GM19023 (cell line): ENCODE results near the gene CD163.
"Not testable (repeated sequence)": the region's sequence is repeated elsewhere in the genome, so short reads cannot be mapped to it uniquely, and the experiment has no call there.

Source experiments
- ATAC-seq: cut with Tn5 transposase; IDR thresholded peaks from one replicate; pipeline ENCODE4 v1.9.1; 2021; ENCODE audit warnings: mild to moderate bottlenecking, moderate library complexity; ENCODE audit not compliant: unreplicated experiment

Gene CD163

DNA sequence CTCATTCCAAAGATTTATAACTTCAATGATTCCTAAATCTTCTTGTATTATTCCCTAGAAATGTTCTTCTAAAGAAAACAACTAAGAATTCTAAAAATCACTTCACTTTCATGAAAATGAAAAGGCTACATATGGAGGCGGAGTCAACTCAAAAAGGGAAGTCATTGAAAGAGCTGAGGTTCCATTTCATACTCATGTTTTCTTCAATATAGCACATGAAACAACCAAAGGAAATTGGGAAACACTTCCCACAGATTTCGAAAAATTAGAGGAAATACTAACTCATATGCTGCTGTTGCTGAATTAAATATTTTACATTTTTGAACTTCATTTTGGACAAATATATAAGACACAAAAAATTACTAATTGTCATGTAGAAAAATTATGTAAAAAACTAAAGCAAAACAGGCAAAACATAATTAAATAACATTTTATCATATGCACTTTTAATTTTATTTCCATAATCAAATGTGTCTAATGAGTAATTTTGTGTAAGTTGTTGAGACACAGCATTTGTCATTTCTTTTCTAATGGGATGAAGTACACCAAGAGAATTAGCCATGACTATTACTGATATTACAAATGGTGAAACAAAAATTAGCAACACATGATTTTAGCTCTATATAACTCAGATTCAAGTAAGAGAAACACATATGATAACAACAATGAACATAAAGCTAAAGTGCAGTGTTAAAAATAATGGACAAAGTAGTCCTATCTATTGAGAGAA lies at the start of gene CD163:
Gene CD163 (minus strand): TSS at position 92 of the 730 bp plus-strand sequence. CDS start 87 bp downstream, at position 5.
- ATAC-seq = no peak

DNA sequence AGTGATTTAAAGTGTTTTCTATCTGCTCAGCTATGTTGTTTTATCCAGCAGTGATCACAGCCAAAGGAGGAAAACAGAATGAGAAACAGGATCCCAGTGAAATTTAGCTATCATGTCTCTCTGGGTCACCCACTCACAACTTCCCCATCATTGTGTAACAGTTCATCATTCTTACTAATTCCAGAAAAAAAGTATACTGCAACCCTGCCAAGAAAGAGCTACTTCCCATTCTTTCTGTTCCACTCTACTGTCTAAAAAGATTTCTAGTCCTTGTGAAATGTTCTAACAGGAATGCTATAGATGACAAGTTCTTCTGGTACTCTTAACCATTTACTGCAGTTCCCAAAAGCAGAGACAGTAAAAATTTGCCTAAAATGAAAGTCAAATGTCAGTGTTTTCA lies 39.2 kb upstream of the CD163 start:
- no peak for ATAC-seq

DNA sequence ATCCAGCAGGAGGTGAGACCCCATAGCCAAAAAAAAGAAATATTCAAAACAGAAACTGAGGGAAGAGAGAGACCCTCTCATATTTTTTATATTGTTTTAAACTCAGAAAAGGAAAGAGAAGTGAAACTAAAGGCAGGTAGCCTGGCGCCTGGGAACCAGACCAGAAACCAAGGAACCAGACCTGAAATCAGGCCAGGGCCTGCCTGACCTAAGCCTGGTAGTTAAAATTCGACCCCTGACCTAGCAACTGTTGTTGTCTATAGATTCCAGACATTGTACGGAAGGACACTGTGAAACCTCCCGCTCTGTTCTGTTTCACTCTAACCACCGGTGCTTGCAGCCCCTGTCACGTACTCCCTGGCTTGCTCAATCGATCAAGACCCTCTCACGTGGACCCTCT lies 38.5 kb upstream of the CD163 start:
- no peak for ATAC-seq

DNA sequence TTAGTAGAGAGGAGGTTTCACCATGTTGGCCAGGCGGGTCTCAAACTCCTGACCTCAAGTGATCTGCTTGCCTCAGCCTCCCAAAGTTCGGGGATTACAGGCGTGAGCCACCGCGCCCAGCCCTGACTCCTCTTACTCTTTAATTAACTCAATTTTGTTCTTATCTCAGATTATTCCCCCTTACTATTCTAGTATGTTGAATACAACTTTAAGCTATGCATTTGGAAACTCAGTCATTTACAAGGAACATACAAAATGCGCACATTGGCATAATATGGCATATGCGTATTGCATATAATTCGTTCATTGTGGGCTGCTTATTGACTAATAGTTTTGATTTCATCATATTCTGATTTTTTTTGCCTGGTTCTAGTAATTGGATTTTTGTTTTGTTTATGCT lies 10.8 kb upstream of the CD163 start:
- no peak for ATAC-seq

DNA sequence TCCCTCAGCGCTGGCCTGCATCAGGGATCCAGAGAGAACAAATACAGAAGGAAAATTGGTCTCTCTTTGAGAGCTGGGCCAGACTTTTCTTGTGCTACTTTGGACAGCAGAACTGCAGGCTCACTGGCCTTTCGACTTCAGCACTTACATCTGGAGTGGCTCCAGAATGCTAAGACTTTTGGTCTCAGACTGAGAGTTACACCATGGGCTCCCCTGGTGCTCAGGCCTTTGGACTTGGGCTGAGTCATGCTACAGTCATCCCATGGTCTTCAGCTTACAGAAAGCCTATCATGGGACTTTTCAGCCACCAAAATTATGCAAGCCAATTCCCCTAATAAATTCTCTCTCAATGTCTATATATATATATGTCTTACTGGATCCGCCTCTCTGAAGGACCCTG lies 9.0 kb upstream of the CD163 start:
- ATAC-seq = no peak

DNA sequence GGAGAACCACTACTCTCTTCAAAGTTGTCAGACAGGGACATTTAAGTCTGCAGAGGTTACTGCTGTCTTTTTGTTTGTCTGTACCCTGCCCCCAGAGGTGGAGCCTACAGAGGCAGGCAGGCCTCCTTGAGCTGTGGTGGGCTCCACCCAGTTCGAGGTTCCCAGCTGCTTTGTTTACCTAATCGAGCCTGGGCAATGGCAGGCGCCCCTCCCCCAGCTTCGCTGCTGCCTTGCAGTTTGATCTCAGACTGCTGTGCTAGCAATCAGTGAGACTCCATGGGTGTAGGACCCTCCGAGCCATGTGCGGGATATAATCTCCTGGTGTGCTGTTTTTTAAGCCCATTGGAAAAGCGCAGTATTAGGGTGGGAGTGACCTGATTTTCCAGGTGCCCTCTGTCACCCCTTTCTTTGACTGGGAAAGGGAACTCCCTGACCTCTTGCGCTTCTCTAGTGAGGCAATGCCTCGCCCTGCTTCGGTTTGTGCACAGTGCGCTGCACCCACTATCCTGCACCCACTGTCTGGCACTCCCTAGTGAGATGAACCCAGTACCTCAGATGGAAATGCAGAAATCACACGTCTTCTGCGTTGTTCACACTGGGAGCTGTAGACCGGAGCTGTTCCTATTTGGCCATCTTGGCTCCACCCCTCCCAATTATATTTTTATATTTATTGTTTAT lies 6.4 kb upstream of the CD163 start:
- ATAC-seq = not testable (repeated sequence)

DNA sequence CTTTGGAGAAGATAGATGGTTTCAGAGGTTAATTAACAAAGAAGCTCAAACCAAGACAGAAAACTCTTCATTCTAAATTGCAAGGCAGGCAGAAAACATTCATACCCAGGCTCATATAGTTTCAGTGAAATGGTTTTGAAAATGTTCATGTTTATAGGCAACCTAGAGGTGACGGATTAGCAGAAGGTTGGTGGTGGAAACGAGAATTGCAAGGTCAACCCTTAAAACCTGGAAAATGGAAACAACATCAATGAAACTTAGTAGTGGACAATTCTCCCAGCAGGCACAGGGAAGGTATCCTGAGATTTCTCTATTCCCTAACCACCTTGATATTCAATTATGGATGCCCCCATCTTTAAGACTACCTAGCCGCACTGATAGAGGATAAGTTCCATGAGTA lies 965 bp downstream of the CD163 start:
- no peak for ATAC-seq

DNA sequence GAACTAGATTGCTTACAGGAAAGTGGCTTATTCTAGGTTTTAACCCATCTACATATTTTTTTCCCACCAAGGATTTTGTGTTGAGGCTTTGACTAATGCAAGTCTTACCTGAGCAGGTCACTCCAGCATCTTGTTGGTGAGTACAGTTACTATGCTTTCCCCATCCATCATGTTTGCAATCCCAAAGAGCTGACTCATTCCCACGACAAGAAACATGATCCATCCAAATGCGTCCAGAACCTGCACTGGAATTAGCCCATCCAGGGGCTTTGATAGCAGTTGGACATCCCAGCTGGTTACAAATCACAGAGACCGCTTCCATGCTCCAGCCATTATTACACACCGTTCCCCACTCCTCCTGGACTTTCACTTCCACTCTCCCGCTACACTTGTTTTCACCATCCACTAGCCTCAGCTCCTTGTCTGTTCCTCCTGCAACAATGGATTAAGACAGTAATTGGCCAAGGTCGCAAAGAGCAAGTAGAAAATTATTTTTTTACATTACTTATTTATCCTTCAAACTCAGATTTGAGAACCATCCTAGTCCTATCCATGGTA lies 2.5 kb downstream of the CD163 start:
- ATAC-seq = no peak

DNA sequence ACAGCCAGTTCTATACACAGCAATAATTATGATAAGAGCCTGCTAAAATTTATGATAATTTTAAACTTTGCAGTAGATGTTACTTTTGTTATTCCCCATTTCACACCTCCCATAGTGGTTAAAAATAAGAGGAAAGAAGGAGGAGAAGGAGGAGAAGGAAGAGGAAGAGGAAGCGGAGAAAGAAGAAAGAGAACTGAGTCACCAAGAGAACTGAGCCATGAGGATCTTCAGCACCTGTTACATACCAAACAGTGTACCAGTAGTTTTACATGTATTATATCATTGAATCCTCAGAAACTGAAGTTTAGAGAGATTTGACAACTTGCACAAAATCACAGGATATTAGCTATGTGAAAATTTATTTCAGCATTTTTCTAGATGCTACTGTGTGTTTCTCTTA lies 3.9 kb downstream of the CD163 start:
- ATAC-seq = no peak

DNA sequence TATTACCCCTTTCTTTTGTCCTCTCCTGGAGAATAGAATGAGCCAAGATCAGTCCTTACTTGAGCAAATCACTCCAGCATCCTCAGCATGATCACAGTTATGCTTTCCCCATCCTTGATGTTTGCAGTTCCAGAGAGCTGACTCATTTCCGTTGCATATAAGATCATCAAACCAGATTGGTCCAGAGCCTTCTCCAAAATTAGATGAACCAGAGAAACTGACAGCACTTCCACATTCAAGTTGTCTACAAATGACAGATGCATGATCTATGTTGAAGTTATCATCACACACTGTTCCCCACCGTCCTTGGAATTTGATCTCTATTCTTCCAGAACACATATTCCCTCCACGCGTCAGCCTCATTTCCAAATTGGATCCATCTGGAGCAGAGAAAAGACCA lies 4.8 kb downstream of the CD163 start:
- no peak for ATAC-seq

DNA sequence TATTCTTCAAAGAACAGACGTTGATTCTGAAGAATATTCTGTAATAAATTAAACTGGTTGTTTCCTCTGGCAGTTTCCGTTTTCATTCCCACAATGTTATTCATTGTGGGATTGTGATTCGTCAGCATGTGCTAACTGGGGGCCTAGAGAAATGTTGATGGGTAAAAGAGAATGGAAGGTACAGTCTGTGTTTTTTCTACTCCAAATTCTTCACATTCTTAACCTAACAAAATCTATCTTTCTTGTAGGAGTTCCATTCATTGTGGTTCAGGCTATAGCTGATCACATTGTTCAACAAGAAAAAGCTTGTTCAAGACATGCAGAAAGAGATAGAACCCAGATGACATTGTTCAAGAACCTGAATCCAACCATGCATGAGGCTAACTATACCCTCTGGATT lies 5.9 kb downstream of the CD163 start:
- ATAC-seq = no peak

DNA sequence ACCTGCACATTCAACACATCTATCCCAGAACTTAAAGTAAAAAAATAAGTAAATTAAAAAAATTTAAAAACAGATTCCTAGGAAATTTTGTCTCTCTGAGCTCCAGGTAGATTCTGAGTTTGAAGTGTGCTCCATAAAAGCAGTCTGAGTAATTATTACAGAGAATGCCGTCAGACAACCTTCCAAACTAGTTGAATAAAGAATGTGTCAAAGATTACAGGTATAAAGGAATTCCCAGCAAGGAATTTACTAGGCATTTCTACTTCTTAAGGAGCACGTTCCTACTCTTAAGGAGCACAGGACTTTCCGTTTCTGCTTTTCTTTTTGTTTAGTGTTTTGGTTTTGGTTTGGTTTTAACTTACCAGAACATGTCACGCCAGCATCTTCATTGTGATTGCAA lies 7.1 kb downstream of the CD163 start:
- no peak for ATAC-seq

DNA sequence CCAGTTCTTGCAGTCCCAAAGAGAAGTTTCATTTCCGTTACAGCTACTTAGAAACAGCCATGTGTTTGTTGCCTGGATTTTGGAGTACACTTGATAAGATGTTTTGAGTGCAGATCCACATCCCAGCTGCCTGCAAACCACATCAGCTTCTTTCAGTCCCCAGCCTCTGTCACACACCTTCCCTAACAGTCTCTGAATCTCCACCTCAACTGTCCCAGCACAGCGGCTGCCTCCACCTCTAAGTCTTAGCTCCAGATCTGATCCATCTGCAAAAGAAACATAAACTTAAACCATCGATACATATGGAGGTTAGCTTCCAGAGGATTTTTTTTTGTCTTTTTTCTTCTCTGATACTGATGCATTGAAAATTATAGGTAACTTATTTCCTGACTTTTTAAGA lies 8.4 kb downstream of the CD163 start:
- ATAC-seq = no peak

DNA sequence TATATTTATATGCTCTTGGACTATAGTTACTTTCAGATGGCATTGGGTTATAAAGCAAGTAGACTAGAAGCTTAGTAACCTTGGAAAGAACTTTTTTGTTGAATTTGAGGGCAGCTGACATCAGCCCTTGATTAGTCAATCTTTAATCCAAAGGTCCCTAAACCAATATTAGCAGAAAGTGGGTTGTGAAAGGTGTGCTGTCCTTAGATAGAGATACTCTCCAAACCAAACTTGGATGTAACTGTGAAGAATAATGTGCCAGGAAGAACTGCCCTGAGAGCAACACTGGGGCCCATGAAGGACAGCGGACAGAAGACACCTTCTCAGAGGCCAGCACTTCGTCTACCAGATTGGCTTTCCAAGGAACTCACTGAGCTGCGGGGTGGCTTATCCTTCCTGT lies 10.6 kb downstream of the CD163 start:
- no peak for ATAC-seq

DNA sequence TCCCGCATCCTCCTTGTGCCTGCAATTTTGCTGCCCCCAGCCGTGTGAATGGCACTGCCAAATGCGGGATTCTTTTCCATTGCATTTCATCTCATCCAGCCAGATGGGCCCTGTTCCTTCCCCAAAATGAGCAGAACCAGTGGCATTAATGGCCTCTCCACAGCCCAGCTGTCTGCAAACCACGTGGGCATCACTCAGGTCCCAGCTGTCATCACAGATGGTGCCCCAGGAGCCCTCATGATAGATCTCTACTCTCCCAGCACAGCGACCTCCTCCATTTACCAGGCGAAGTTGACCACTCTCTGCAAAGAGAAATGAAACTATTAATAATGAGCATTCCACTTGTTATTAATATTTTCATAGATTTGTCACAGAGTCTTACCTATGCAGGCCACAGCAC lies 17.1 kb downstream of the CD163 start:
- no peak for ATAC-seq

DNA sequence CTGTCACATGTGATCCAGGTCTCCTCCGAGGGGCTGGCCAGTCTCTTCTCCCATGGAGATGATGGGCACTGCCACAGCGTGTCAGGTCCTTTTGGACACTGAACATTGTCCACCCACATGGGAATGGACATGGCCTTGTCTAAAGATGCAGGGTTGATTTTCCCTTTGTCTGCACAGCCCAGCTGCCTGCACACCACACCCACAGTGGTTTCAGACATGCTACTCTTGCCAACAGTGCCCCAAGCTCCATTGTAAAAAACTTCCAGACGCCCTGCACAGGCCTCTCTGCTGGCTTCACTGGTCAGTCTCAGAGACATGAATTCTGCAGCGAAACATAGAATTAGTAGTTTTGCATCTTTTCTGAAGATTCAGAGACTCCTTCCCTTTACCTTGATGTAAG lies 18.5 kb downstream of the CD163 start:
- ATAC-seq = no peak

DNA sequence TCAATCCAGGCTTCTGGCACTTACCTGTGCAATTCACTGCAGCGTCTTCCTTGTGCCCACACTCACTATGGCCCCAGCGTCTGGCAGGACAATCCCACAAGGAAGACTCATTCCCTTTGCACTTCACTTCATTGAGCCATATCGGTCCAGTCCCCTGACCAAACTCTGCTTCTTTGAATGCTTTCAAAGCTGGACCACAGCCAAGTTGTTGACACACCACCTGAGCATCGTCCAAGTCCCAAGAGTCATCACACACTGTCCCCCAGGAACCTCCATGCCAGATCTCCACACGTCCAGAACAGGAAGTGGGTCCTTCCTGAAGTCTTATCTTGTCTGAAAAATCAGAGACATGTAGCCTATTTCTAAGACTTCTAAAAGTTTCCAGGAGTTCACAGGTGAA lies 20.2 kb downstream of the CD163 start:
- ATAC-seq = no peak

DNA sequence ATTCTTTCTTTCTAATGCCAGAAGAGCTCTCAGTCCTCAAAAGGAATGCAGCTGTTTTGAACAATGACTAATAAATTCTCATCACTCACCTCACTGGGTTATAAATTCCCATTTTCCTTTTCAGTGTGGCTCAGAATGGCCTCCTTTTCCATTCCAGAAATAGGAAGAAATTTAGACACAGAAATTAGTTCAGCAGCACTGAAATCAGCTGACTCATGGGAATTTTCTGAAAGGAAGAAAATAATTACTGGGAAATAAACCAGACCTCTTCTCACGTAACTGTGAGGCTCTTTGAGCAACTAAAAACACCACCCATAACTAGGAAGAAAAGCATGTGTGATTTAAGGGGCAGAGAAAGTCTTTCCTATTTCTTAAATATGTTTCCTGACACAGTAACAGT lies 23.8 kb downstream of the CD163 start:
- ATAC-seq = no peak

DNA sequence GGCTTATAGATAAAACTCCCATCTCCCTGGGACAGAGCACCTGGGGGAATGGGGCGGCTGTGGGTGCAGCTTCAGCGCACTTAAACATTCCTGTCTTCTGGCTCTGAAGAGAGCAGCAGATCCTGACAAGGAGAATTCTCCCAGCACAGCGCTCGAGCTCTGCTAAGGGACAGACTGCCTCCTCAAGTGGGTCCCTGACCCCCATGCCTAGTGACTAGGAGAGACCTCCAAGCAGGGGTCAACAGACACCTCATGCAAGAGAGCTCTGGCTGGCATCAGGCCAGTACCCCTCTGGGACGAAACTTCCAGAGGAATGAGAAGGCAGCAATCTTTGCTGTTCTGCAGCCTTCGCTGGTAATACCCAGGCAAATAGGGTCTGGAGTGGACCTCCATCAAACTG lies 31.5 kb downstream of the CD163 start:
- no peak for ATAC-seq

DNA sequence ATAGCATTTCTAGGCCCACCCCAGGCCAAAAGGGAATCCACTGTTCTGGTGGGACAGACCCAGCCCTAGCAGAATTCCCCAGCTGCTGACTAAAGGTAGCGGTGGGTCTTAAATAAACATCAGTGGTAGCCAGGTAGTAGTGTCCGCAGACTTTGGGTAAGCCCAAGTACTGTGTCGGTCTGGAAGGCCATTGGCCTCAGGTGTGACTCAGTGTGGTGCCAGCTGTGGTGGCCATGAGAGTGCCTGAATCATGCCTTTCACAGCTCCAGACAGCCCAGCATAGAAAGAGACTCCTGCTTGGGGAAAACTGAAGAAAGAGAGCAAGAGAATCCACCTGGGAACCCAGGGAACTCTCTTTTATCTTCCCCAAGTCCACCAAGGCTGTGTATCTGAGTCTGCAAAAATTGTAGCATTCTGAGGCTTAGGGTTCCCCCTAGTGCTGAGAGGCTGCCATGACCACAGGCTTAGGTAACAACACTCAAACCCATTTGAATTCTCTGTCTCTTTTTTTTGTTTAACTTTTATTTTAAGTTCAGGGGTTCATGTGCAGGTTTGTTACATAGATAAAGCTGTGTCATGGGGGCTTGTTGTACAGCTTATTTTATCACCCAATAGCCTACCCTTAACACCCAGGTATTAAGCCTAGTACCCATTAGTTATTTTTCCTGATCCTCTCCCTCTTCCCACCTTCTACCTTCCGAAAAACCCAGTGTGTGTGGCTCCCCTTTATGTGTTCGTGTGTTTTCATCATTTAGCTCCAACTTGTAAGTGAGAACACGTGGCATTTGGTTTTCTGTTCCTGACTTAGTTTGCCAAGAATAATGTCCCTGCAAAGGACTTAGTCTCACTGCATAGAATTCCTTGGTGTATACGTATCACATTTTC lies 43.0 kb downstream of the CD163 start:
- ATAC-seq = no peak

DNA sequence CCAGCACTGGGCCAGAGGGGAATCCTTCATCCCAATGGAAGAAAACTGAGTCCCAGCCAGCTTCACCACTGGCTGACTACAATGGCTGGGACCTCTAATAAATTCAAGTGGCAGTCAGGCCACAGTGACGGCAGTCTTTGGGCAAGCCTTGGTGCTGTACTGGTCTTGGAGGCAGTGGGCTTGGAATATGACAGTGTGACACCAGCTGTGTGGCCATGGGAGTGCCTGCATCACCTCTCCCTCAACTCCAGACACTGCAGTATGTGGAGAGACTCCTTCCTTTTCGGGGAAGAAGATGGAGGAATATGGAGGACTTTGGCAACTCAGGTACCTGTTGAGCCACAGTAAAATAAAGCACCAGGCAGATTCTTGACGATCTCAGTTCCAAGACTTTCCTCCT lies 43.6 kb downstream of the CD163 start:
- no peak for ATAC-seq
